Heart left ventricle (tissue), 13 donors: Measurements from ENCODE around the gene RNF208.

ENCODE experiments used
- POLR2A ChIP-seq, 2 donors: fragments of 450-650 bp; IDR thresholded peaks; one replicate each; pipeline ENCODE4 v1.6.1; 2017; ENCODE audit warnings: antibody characterized with exemption in 2 of 2, mild to moderate bottlenecking in 2 of 2, moderate library complexity in 2 of 2
- TF ChIP-seq, protein P1 (sequence below), 12 donors: fragments of 200-600 bp; sonication (generic) in 4 of 12; IDR thresholded peaks; one replicate each; pipeline versions ENCODE4 v1.5.0 to v1.8.0; 2018 to 2022; ENCODE audit warnings: antibody characterized with exemption in 12 of 12, mild to moderate bottlenecking in 5 of 12
- donor health status: ischemic (EF 13 %, LVEDD 7.1; RV severe dilation, severe dysfunction).
- donor health status: DM: no; HTN: yes; CAD: no.
- donor health status: DM: no; HTN: no; CAD: no.
- donor health status: ischemic (EF 25% LVEDD 6.9; RV normal size, moderate dysfunction).
- donor health status: ischemic (EF 25% LVEDD 5.7; RV mildly dilated, moderate dysfunction).
- donor health status: ischemic (EF 35%, LVEDD 5.7; RV mildly dilated, moderate dysfunction).
- donor health status: nonischemic (EF 11% LVEDD 7.7; RV severe dilation, severe dysfunction).
- donor health status: DM: yes; HTN: yes; CAD: no.
- donor health status: PGD.
- donor health status: ischemic (EF 29% LVEDD 5.4; RV normal size, mild dysfunction).
- donor health status: nonischemic (EF 23%, LVEDD 6.1; RV moderate dilation, normal function).

DNA sequence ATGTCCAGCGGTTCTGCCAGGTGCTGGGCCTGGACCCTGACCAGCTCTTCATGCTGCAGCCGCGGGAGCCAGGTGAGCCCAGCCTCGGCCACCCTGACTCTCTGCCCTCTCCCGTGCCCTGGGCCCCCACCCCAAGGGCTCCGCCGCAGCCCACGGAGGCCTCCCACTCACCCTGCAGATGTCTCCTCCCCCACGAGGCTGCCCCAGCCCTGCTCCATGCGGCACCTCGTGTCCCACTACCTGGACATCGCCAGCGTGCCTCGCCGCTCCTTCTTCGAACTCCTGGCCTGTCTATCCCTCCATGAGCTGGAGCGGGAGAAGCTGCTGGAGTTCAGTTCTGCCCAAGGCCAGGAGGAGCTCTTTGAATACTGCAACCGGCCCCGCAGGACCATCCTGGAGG lies 7.4 kb downstream of the RNF208 start:
- TF ChIP-seq, protein P1, sequence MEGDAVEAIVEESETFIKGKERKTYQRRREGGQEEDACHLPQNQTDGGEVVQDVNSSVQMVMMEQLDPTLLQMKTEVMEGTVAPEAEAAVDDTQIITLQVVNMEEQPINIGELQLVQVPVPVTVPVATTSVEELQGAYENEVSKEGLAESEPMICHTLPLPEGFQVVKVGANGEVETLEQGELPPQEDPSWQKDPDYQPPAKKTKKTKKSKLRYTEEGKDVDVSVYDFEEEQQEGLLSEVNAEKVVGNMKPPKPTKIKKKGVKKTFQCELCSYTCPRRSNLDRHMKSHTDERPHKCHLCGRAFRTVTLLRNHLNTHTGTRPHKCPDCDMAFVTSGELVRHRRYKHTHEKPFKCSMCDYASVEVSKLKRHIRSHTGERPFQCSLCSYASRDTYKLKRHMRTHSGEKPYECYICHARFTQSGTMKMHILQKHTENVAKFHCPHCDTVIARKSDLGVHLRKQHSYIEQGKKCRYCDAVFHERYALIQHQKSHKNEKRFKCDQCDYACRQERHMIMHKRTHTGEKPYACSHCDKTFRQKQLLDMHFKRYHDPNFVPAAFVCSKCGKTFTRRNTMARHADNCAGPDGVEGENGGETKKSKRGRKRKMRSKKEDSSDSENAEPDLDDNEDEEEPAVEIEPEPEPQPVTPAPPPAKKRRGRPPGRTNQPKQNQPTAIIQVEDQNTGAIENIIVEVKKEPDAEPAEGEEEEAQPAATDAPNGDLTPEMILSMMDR (IDR thresholded peaks at IDR 0.05), result no peak
- TF ChIP-seq POLR2A (IDR thresholded peaks at IDR 0.05), result no peak
